ENCODE data around the gene IFITM2. TPM values are rescaled to one million over a fixed set of nuclear protein-coding genes. Genes with fewer than 3 reads are reported as not detected.

IFITM2 gene
- total RNA-seq, 1 experiment from 2014 or later: 421 TPM

GRCh38 chr11:283405-284104 lies 24.1 kb upstream of the IFITM2 start:
- H3K56ac ChIP-seq (ENCODE audit: insufficient read length, low read depth, low read length): no peak overlapping the region
- Mint-ChIP-seq H3K27ac (peak overlapping the region in 2 of 3 experiments; percentile 62 to 68; a peak in 3 of 7 replicates), H3K27me3 (ENCODE audit: low read depth) (peaks cover 13% of the 10 kb centered on the region), H3K36me3 (ENCODE audit: insufficient read depth in 1 of 3, low read depth in 3 of 3) (no peaks in the 10 kb centered on the region; a peak in 3 of 7 replicates), H3K4me3 (peak overlapping the region in 1 of 2 experiments; percentile 57; a peak in 2 of 5 replicates), H3K9me3 (peaks cover 0 to 2% of the 10 kb centered on the region in 2 experiments; a peak in 1 of 5 replicates), H3K4me1 (peaks cover 25 to 33% of the 10 kb centered on the region in 2 experiments)
- no peak overlapping the region for H3K23ac ChIP-seq (ENCODE audit: insufficient read length, low read depth, low read length)
- no peak overlapping the region for H3K27ac ChIP-seq (ENCODE audit: insufficient read length, low read depth, low read length)
- no peak overlapping the region for H3K14ac ChIP-seq (ENCODE audit: insufficient read depth, low read length)
- peaks cover 5% of the 10 kb centered on the region for H3K23me2 ChIP-seq (ENCODE audit: insufficient read length, low read depth, low read length, poor library complexity, severe bottlenecking)
- no peak for DNase-seq
- WGBS (ENCODE audit: extremely low coverage, insufficient read length, low lambda C conversion rate): no CpG with 5 or more reads among the region's 23 CpGs
- no peak overlapping the region for H2BK20ac ChIP-seq (ENCODE audit: low read depth, low read length, poor library complexity, severe bottlenecking)
- H2AFZ ChIP-seq (ENCODE audit: low read length): no peak overlapping the region
- no peak overlapping the region for H3K9ac ChIP-seq (ENCODE audit: extremely low read depth, insufficient read length, low read length)
- H3K79me2 ChIP-seq (ENCODE audit: insufficient read depth, low read length): no peaks in the 10 kb centered on the region
- H4K20me1 ChIP-seq (ENCODE audit: control insufficient read depth, insufficient read depth, insufficient read length): no peaks in the 10 kb centered on the region
- H4K5ac ChIP-seq (ENCODE audit: insufficient read length, low read depth, low read length): no peak overlapping the region
- H3K4me2 ChIP-seq (ENCODE audit: insufficient read depth, insufficient read length, low read length): no peak overlapping the region
- H3K27me3 ChIP-seq (ENCODE audit: insufficient read depth, low read length): peaks cover 7% of the 10 kb centered on the region; the same call in 1 of the 2 replicates
- H2AK5ac ChIP-seq (ENCODE audit: insufficient read length, low read length): no peak overlapping the region
- H2BK15ac ChIP-seq (ENCODE audit: low read depth, low read length): no peak overlapping the region
- H3K9me3 ChIP-seq (ENCODE audit: control insufficient read depth, low read depth, low read length): no peaks in the 10 kb centered on the region
- no peaks in the 10 kb centered on the region for H3K79me1 ChIP-seq (ENCODE audit: insufficient read depth, low read depth, low read length, poor library complexity, severe bottlenecking)
- no peak overlapping the region for H2BK5ac ChIP-seq (ENCODE audit: insufficient read length, low read length)
- no peak overlapping the region for H4K8ac ChIP-seq (replicated peaks; ENCODE audit: insufficient read length, low read depth, low read length)
- TF ChIP-seq CTCF (conservative IDR thresholded peaks at IDR 0.05): no peak
- no peak overlapping the region for H2BK120ac ChIP-seq (ENCODE audit: low read depth, low read length, poor library complexity, severe bottlenecking)
- H2BK12ac ChIP-seq (ENCODE audit: insufficient read length, low read depth, low read length): no peak overlapping the region
- no peak overlapping the region for H3K18ac ChIP-seq (ENCODE audit: insufficient read length, low read depth, low read length)
- no peaks in the 10 kb centered on the region for H3K4me1 ChIP-seq (ENCODE audit: insufficient read depth, low read length)
- H3T11ph ChIP-seq (ENCODE audit: low read length): no peak overlapping the region
- no peak overlapping the region for H3K4ac ChIP-seq (ENCODE audit: low read depth, low read length)
- no peak overlapping the region for H4K91ac ChIP-seq (ENCODE audit: insufficient read length, low read depth, low read length)
